Activated CD8-positive, alpha-beta memory T cell treated with anti-CD3 and anti-CD28 coated beads, Interleukin-2, amount 10 ng/mL, durations not matched to agents 7 days and 5 days (primary cell): ENCODE data around the gene CCDC24. TPM values are rescaled to one million over a fixed set of nuclear protein-coding genes. Genes with fewer than 3 reads are reported as not detected.

Experiments
- ATAC-seq: fragments of 150-1000 bp; cut with Tn5 transposase; one replicate; pipeline ENCODE4 v1.10.0; 2021; ENCODE audit warnings: moderate library complexity
- CTCF ChIA-PET: fragments of 350-600 bp; sonication (Branson Sonifier 250); formaldehyde crosslinking; loops from one replicate; lab custom pipeline; 2021; ENCODE audit warnings: antibody characterized with exemption; lab: Charles Lee
- DNase-seq: peaks from one replicate; pipeline ENCODE4 v3.0.0-alpha.2; 2020
- H3K27ac Mint-ChIP-seq: one replicate; pipeline ENCODE4 v1.8.0; 2021; ENCODE audit warnings: mild to moderate bottlenecking, mixed read lengths
- H3K27me3 Mint-ChIP-seq: one replicate; pipeline ENCODE4 v1.8.0; 2021; ENCODE audit warnings: mixed read lengths
- H3K36me3 Mint-ChIP-seq: one replicate; pipeline ENCODE4 v1.8.0; 2021; ENCODE audit warnings: mild to moderate bottlenecking, mixed read lengths
- H3K4me1 Mint-ChIP-seq: one replicate; pipeline ENCODE4 v1.8.0; 2021; ENCODE audit warnings: mixed read lengths
- H3K4me3 Mint-ChIP-seq: one replicate; pipeline ENCODE4 v1.8.0; 2021; ENCODE audit warnings: mild to moderate bottlenecking, moderate library complexity, mixed read lengths
- H3K9me3 Mint-ChIP-seq: one replicate; pipeline ENCODE4 v1.8.0; 2022; ENCODE audit warnings: low read depth, mixed read lengths
- total RNA-seq, 2 experiments: library from RNA; stranded (reverse); gene quantifications; one replicate each; pipeline ENCODE4 v1.2.3, GENCODE V29; 2021

Gene CCDC24
- total RNA-seq, 2 experiments from 2014 or later, result 1.3 to 1.5 TPM

GRCh38 chr1:43953361-43953760 lies 38.0 kb upstream of the CCDC24 start:
- CTCF ChIA-PET, result interaction anchor here (0.7 to 2.3 kb wide), 3 partner anchors 17 to 190 kb away, joined by 3 to 8 read pairs (median 3); partner anchors contain the start of gene ARTN
- H3K36me3 Mint-ChIP-seq, result peaks cover 5% of the 10 kb centered on the region
- no peak overlapping the region for H3K27ac Mint-ChIP-seq
- DNase-seq, result no peak
- no peak for ATAC-seq
- H3K4me1 Mint-ChIP-seq, result peaks cover 6% of the 10 kb centered on the region
- H3K27me3 Mint-ChIP-seq, result no peaks in the 10 kb centered on the region
- no peak overlapping the region for H3K4me3 Mint-ChIP-seq
- no peaks in the 10 kb centered on the region for H3K9me3 Mint-ChIP-seq

- Mint-ChIP-seq H3K9me3 (no peaks in the 10 kb centered on the region), H3K4me3 (no peak overlapping the region), H3K27ac (no peak overlapping the region), H3K4me1 (no peaks in the 10 kb centered on the region), H3K27me3 (no peaks in the 10 kb centered on the region), H3K36me3 (peaks cover 5% of the 10 kb centered on the region)
- DNase-seq (no peak), ATAC-seq (no peak)
- CTCF ChIA-PET, result interaction anchor here (1.0 to 2.3 kb wide), 2 partner anchors 18 to 20 kb away, joined by 3 to 8 read pairs; partner anchors contain the start of gene ARTN
Measured at GRCh38 chr1:43954036-43954435, 37.4 kb upstream of the CCDC24 start.

DNA sequence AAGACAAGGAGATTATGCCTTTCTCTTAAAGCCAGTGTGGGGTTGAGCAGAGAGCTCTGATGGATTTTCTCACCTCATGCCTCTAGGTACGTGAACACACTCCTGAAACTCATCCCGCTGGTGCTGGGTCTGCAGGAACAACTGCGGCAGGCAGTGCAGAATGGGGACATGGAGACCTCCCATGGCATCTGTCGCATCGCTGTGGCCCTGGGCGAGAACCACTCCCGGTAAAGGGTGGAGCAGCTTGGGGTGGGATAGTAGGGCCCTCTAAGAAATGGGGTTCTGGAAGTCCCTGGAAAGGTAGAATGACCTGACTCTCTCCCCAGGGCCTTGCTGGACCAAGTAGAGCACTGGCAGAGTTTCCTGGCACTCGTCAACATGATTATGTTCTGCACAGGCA lies 35.2 kb upstream of the CCDC24 start:
- no peak for DNase-seq
- no peak overlapping the region for H3K27ac Mint-ChIP-seq

DNA sequence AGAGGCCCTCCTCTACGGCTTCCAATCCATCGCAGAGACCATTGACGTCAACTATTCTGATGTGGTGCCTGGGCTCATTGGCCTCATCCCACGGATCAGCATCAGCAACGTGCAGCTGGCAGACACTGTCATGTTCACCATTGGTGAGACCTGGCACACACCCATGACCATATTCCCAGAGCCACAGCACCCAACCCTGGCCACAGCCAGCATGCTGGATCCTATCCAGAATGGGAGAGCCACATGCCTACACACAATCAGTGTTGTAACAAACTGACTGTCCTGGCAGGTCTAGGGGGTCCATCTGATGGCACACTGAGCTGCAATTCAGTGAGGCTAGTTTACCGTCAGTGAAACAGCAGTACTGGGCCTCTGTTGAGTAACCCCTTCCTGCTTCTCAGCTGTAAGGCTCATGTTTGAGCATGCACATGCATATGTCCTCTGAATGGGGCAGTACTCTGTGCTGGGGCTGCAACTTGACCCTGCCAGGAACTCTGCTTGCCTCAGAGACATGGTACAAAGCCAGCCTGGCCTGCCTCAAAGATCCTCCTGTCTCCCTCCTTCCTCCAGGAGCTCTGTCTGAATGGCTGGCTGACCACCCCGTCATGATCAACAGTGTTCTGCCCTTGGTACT lies 33.9 kb upstream of the CCDC24 start:
- H3K4me1 Mint-ChIP-seq, result peaks cover 2% of the 10 kb centered on the region
- CTCF ChIA-PET, result interaction anchor here (0.5 to 1.8 kb wide), 3 partner anchors 10 to 908 kb away, joined by 3 to 4 read pairs (median 3); partner anchors contain the start of gene IPO13
- H3K27me3 Mint-ChIP-seq, result no peaks in the 10 kb centered on the region
- ATAC-seq (no peak), DNase-seq (no peak)
- no peaks in the 10 kb centered on the region for H3K36me3 Mint-ChIP-seq
- no peak overlapping the region for H3K4me3 Mint-ChIP-seq
- H3K27ac Mint-ChIP-seq, result no peak overlapping the region
- no peaks in the 10 kb centered on the region for H3K9me3 Mint-ChIP-seq

More for the DNA sequence above, 35.2 kb upstream of the CCDC24 start:
- H3K4me1 Mint-ChIP-seq, result no peaks in the 10 kb centered on the region
- H3K9me3 Mint-ChIP-seq, result no peaks in the 10 kb centered on the region
- CTCF ChIA-PET, result interaction anchor here (0.9 to 1.4 kb wide), 2 partner anchors 9 to 10 kb away, joined by 3 to 4 read pairs; partner anchors contain the start of gene IPO13
- H3K4me3 Mint-ChIP-seq, result no peak overlapping the region
- no peaks in the 10 kb centered on the region for H3K36me3 Mint-ChIP-seq
- no peaks in the 10 kb centered on the region for H3K27me3 Mint-ChIP-seq
- ATAC-seq, result no peak

- Mint-ChIP-seq H3K27me3 (no peaks in the 10 kb centered on the region), H3K4me1 (peaks cover 10% of the 10 kb centered on the region), H3K27ac (no peak overlapping the region), H3K36me3 (no peaks in the 10 kb centered on the region), H3K4me3 (no peak overlapping the region), H3K9me3 (no peaks in the 10 kb centered on the region)
- ATAC-seq, result no peak
- CTCF ChIA-PET, result interaction anchor here (0.5 to 1.8 kb wide), 4 partner anchors 11 to 304 kb away, joined by 3 to 6 read pairs (median 4); partner anchors contain the start of gene IPO13
- DNase-seq, result no peak
Measured at GRCh38 chr1:43958351-43959255, 32.8 kb upstream of the CCDC24 start.

- no peak for ATAC-seq
- no peak overlapping the region for H3K4me3 Mint-ChIP-seq
- no peaks in the 10 kb centered on the region for H3K9me3 Mint-ChIP-seq
- no peaks in the 10 kb centered on the region for H3K36me3 Mint-ChIP-seq
- CTCF ChIA-PET, result no interaction called here
- peaks cover 10% of the 10 kb centered on the region for H3K4me1 Mint-ChIP-seq
- DNase-seq, result no peak
- no peaks in the 10 kb centered on the region for H3K27me3 Mint-ChIP-seq
- H3K27ac Mint-ChIP-seq, result no peak overlapping the region
Measured at GRCh38 chr1:43960798-43961197, 30.6 kb upstream of the CCDC24 start.

- Mint-ChIP-seq H3K27ac (no peak overlapping the region), H3K4me1 (peaks cover 10% of the 10 kb centered on the region), H3K9me3 (no peaks in the 10 kb centered on the region), H3K4me3 (no peak overlapping the region), H3K27me3 (no peaks in the 10 kb centered on the region), H3K36me3 (no peaks in the 10 kb centered on the region)
- ATAC-seq (no peak), DNase-seq (no peak)
- CTCF ChIA-PET, result interaction anchor here (0.9 kb wide), 1 partner anchor 74 kb away, joined by 3 read pairs; no protein-coding TSS in a partner anchor
Measured at GRCh38 chr1:43961692-43962091, 29.7 kb upstream of the CCDC24 start.

GRCh38 chr1:43962324-43962723 lies 29.1 kb upstream of the CCDC24 start:
- Mint-ChIP-seq H3K9me3 (no peaks in the 10 kb centered on the region), H3K27ac (no peak overlapping the region), H3K4me3 (no peak overlapping the region), H3K4me1 (peaks cover 10% of the 10 kb centered on the region), H3K36me3 (no peaks in the 10 kb centered on the region), H3K27me3 (no peaks in the 10 kb centered on the region)
- no peak for ATAC-seq
- CTCF ChIA-PET, result no interaction called here
- DNase-seq, result no peak

- ATAC-seq, result no peak
- Mint-ChIP-seq H3K9me3 (no peaks in the 10 kb centered on the region), H3K27me3 (no peaks in the 10 kb centered on the region), H3K4me3 (no peak overlapping the region), H3K36me3 (no peaks in the 10 kb centered on the region), H3K27ac (no peak overlapping the region), H3K4me1 (peaks cover 10% of the 10 kb centered on the region)
- no peak for DNase-seq
- CTCF ChIA-PET, result no interaction called here
Measured at GRCh38 chr1:43963006-43963405, 28.4 kb upstream of the CCDC24 start.

- Mint-ChIP-seq H3K9me3 (no peaks in the 10 kb centered on the region), H3K27me3 (no peaks in the 10 kb centered on the region), H3K27ac (no peak overlapping the region), H3K36me3 (no peaks in the 10 kb centered on the region), H3K4me1 (peaks cover 10% of the 10 kb centered on the region), H3K4me3 (no peak overlapping the region)
- CTCF ChIA-PET, result interaction anchor here (0.6 to 1.3 kb wide), 2 partner anchors 41 to 61 kb away, joined by 3 to 4 read pairs; no protein-coding TSS in a partner anchor
- ATAC-seq (no peak), DNase-seq (no peak)
Measured at GRCh38 chr1:43963890-43964289, 27.5 kb upstream of the CCDC24 start.

GRCh38 chr1:43965316-43965715 lies 26.1 kb upstream of the CCDC24 start:
- Mint-ChIP-seq H3K9me3 (no peaks in the 10 kb centered on the region), H3K27ac (no peak overlapping the region), H3K27me3 (no peaks in the 10 kb centered on the region), H3K4me1 (peaks cover 19% of the 10 kb centered on the region), H3K4me3 (no peak overlapping the region), H3K36me3 (no peaks in the 10 kb centered on the region)
- no peak for DNase-seq
- CTCF ChIA-PET, result no interaction called here
- no peak for ATAC-seq

DNA sequence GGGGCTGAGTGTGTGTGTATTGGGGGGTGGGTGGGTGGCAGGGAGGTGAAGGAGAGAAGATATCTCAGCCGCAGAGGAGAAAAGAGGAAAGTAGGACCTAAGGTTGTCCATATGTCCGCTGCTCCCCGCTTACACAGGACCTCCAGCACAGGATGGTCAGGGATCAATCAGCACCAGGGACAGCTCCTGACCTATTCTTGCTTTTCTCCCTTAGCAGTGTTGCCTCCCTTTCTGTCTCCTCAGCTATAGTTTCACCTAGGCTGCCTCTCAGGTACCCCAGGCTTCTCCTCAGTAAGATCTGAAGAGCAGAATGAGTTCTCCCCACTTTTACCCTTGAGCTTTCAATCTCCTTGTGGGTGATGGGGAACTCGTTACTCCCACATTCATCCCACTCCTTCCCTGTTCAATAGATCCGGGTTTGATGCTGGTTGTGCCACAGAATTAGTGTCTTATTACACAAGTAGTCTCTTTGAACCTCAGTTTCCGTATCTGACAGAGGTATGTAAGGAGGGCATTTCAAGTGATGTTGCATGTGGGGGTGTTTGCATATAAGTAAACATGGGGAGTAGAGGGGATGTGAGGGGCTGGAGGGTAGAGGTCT lies 23.0 kb upstream of the CCDC24 start:
- Mint-ChIP-seq H3K27me3 (no peaks in the 10 kb centered on the region), H3K36me3 (peaks cover 6% of the 10 kb centered on the region), H3K4me1 (peaks cover 21% of the 10 kb centered on the region), H3K9me3 (no peaks in the 10 kb centered on the region), H3K27ac (no peak overlapping the region), H3K4me3 (no peak overlapping the region)
- DNase-seq, result peak; percentile 60
- ATAC-seq, result no peak
- CTCF ChIA-PET, result interaction anchor here (5.4 kb wide), 1 partner anchor 22 kb away, joined by 30 read pairs; the partner anchor contains the start of gene IPO13

DNA sequence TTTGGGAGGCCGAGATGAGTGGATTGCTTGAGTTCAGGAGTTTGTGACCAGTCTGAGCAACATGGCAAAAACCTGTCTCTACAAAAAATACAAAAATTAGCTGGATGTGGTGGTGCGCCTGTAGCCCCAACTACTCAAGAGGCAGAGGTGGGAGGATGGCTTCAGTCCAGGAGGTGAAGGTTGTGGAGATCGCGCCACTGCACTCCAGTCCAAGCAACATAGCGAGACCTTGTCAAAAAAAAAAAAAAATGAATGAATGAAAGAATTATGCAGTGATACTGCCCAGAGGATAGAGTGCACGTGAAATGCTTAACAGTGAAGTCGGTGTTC lies 22.0 kb upstream of the CCDC24 start:
- H3K4me1 Mint-ChIP-seq, result peaks cover 30% of the 10 kb centered on the region
- no peaks in the 10 kb centered on the region for H3K27me3 Mint-ChIP-seq
- peak overlapping the region; percentile 24 for H3K27ac Mint-ChIP-seq
- no peaks in the 10 kb centered on the region for H3K9me3 Mint-ChIP-seq
- H3K36me3 Mint-ChIP-seq, result peaks cover 6% of the 10 kb centered on the region
- no peak for ATAC-seq
- H3K4me3 Mint-ChIP-seq, result peak overlapping the region; percentile 89
- DNase-seq, result no peak
- CTCF ChIA-PET, result interaction anchor here (1.0 to 5.4 kb wide), 3 partner anchors 23 to 32 kb away, joined by 4 to 30 read pairs (median 5); partner anchors contain the start of gene IPO13
